ENCODE results near the gene MYO5B. TPM values are rescaled to one million over a fixed set of nuclear protein-coding genes. Genes with fewer than 3 reads are reported as not detected.

Gene MYO5B
- total RNA-seq, 1 experiment from 2014 or later, result 56.7 TPM

DNA sequence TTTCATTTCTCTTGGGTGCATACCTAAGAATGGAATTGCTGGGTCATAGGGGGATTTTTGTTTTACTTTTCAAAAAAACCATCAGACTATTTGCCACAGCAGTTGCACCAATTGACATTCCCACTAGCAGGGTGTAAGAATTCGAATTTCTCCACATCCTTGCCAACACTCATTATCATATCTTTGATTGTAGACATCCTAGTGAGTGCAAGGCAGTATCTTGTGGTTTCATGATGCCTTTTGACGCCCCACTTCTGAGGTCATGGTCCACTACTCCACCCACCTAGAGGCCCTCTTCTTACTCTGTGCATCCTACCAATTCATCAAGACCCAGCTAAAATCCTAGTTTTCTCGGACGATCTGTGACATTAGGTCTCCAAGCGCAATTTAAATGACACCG, 161.9 kb downstream of the MYO5B start:
- Mint-ChIP-seq H3K27me3 (ENCODE audit: unreplicated experiment) (no peaks in the 10 kb centered on the region), H3K27ac (ENCODE audit: unreplicated experiment) (no peak overlapping the region), H3K4me3 (ENCODE audit: low read depth, unreplicated experiment) (no peak overlapping the region), H3K36me3 (ENCODE audit: insufficient read depth, unreplicated experiment) (no peaks in the 10 kb centered on the region), H3K4me1 (ENCODE audit: low read depth, unreplicated experiment) (no peaks in the 10 kb centered on the region), H3K9me3 (ENCODE audit: low read depth, unreplicated experiment) (no peaks in the 10 kb centered on the region)
- CTCF ChIA-PET, result no interaction called here
- no TSS peak for BruUV-seq (replicated peaks)
- intact Hi-C loops (cut with micrococcal nuclease; ENCODE audit: unreplicated experiment), result no loop called here
- DNase-seq, result no peak
- TF ChIP-seq CTCF (IDR thresholded peaks at IDR 0.05; ENCODE audit: unreplicated experiment), result no peak

GRCh38 chr18:50030146-50030545, 164.8 kb downstream of the MYO5B start:
- DNase-seq, result no peak
- peaks cover 2% of the 10 kb centered on the region for H3K9me3 Mint-ChIP-seq (ENCODE audit: low read depth, unreplicated experiment)
- no peak for TF ChIP-seq CTCF (IDR thresholded peaks at IDR 0.05; ENCODE audit: unreplicated experiment)
- CTCF ChIA-PET, result no interaction called here
- no peaks in the 10 kb centered on the region for H3K36me3 Mint-ChIP-seq (ENCODE audit: insufficient read depth, unreplicated experiment)
- BruUV-seq (replicated peaks), result no TSS peak
- H3K27me3 Mint-ChIP-seq (ENCODE audit: unreplicated experiment), result no peaks in the 10 kb centered on the region
- no peaks in the 10 kb centered on the region for H3K4me1 Mint-ChIP-seq (ENCODE audit: low read depth, unreplicated experiment)
- intact Hi-C loops (cut with micrococcal nuclease; ENCODE audit: unreplicated experiment), result no loop called here
- H3K27ac Mint-ChIP-seq (ENCODE audit: unreplicated experiment), result no peak overlapping the region
- no peak overlapping the region for H3K4me3 Mint-ChIP-seq (ENCODE audit: low read depth, unreplicated experiment)

GRCh38 chr18:50027996-50028395, 167.0 kb downstream of the MYO5B start:
- H3K36me3 Mint-ChIP-seq (ENCODE audit: insufficient read depth, unreplicated experiment), result no peaks in the 10 kb centered on the region
- no peak for TF ChIP-seq CTCF (IDR thresholded peaks at IDR 0.05; ENCODE audit: unreplicated experiment)
- no peaks in the 10 kb centered on the region for H3K27me3 Mint-ChIP-seq (ENCODE audit: unreplicated experiment)
- CTCF ChIA-PET, result no interaction called here
- no peak overlapping the region for H3K4me3 Mint-ChIP-seq (ENCODE audit: low read depth, unreplicated experiment)
- H3K27ac Mint-ChIP-seq (ENCODE audit: unreplicated experiment), result no peak overlapping the region
- no peaks in the 10 kb centered on the region for H3K4me1 Mint-ChIP-seq (ENCODE audit: low read depth, unreplicated experiment)
- DNase-seq, result no peak
- H3K9me3 Mint-ChIP-seq (ENCODE audit: low read depth, unreplicated experiment), result peaks cover 2% of the 10 kb centered on the region
- intact Hi-C loops (cut with micrococcal nuclease; ENCODE audit: unreplicated experiment), result no loop called here
- BruUV-seq (replicated peaks), result no TSS peak

GRCh38 chr18:50024466-50024865, 170.5 kb downstream of the MYO5B start:
- H3K27ac Mint-ChIP-seq (ENCODE audit: unreplicated experiment), result no peak overlapping the region
- H3K36me3 Mint-ChIP-seq (ENCODE audit: insufficient read depth, unreplicated experiment), result no peaks in the 10 kb centered on the region
- H3K27me3 Mint-ChIP-seq (ENCODE audit: unreplicated experiment), result no peaks in the 10 kb centered on the region
- BruUV-seq (replicated peaks), result no TSS peak
- H3K9me3 Mint-ChIP-seq (ENCODE audit: low read depth, unreplicated experiment), result peaks cover 2% of the 10 kb centered on the region
- no peaks in the 10 kb centered on the region for H3K4me1 Mint-ChIP-seq (ENCODE audit: low read depth, unreplicated experiment)
- intact Hi-C loops (cut with micrococcal nuclease; ENCODE audit: unreplicated experiment), result no loop called here
- no peak for TF ChIP-seq CTCF (IDR thresholded peaks at IDR 0.05; ENCODE audit: unreplicated experiment)
- no peak for DNase-seq
- H3K4me3 Mint-ChIP-seq (ENCODE audit: low read depth, unreplicated experiment), result no peak overlapping the region
- CTCF ChIA-PET, result no interaction called here

- no peak for TF ChIP-seq CTCF (IDR thresholded peaks at IDR 0.05; ENCODE audit: unreplicated experiment)
- no peaks in the 10 kb centered on the region for H3K36me3 Mint-ChIP-seq (ENCODE audit: insufficient read depth, unreplicated experiment)
- no peak for DNase-seq
- CTCF ChIA-PET, result no interaction called here
- no peaks in the 10 kb centered on the region for H3K27me3 Mint-ChIP-seq (ENCODE audit: unreplicated experiment)
- no TSS peak for BruUV-seq (replicated peaks)
- no peak overlapping the region for H3K4me3 Mint-ChIP-seq (ENCODE audit: low read depth, unreplicated experiment)
- no peak overlapping the region for H3K27ac Mint-ChIP-seq (ENCODE audit: unreplicated experiment)
- peaks cover 2% of the 10 kb centered on the region for H3K9me3 Mint-ChIP-seq (ENCODE audit: low read depth, unreplicated experiment)
- no peaks in the 10 kb centered on the region for H3K4me1 Mint-ChIP-seq (ENCODE audit: low read depth, unreplicated experiment)
- intact Hi-C loops (cut with micrococcal nuclease; ENCODE audit: unreplicated experiment), result no loop called here
These were observed 172.0 kb downstream of the MYO5B start for GRCh38 chr18:50022985-50023384.
